ENCODE results near the gene PANX2.
"Not testable (repeated sequence)": the region's sequence is repeated elsewhere in the genome, so short reads cannot be mapped to it uniquely, and the experiment has no call there.

Gene PANX2

GRCh38 chr22:50136581-50137015 lies 33.9 kb upstream of the PANX2 start:
- Histone ChIP-seq H3K9ac (ENCODE audit: insufficient read length) (no peak overlapping the region), H3K9me3 (ENCODE audit: low read depth, low read length) (no peaks in the 10 kb centered on the region), H3K4me3 (no peak overlapping the region), H3K36me3 (ENCODE audit: insufficient read depth, low read length) (no peaks in the 10 kb centered on the region), H3K27ac (no peak overlapping the region)
- TF ChIP-seq EZH2 (IDR thresholded peaks at IDR 0.05): no peak
- no peak for TF ChIP-seq FOXP2 (optimal IDR thresholded peaks at IDR 0.05; ENCODE audit: control extremely low read depth, extremely low read length, insufficient read depth)
- TF ChIP-seq POLR2AphosphoS5 (IDR thresholded peaks at IDR 0.05; ENCODE audit: borderline replicate concordance, low read depth, low read length): no peak
- DNase-seq (ENCODE audit: low read depth, low spot score): peak; percentile 5

- not testable (repeated sequence) for H3K9me3 ChIP-seq (ENCODE audit: low read depth, low read length); H3K36me3 ChIP-seq (ENCODE audit: insufficient read depth, low read length); H3K9ac ChIP-seq (ENCODE audit: insufficient read length); H3K4me3 ChIP-seq; H3K27ac ChIP-seq; DNase-seq (ENCODE audit: low read depth, low spot score)
Observed at GRCh38 chr22:50137277-50137676, 33.3 kb upstream of the PANX2 start.

GRCh38 chr22:50138041-50138440 lies 32.5 kb upstream of the PANX2 start:
- H3K9me3 ChIP-seq (ENCODE audit: low read depth, low read length): no peaks in the 10 kb centered on the region
- no peak for DNase-seq (ENCODE audit: low read depth, low spot score)
- TF ChIP-seq POLR2AphosphoS5 (IDR thresholded peaks at IDR 0.05; ENCODE audit: borderline replicate concordance, low read depth, low read length) (no peak), FOXP2 (optimal IDR thresholded peaks at IDR 0.05; ENCODE audit: control extremely low read depth, extremely low read length, insufficient read depth) (no peak), EZH2 (IDR thresholded peaks at IDR 0.05) (no peak)
- H3K4me3 ChIP-seq: no peak overlapping the region
- no peak overlapping the region for H3K27ac ChIP-seq
- H3K36me3 ChIP-seq (ENCODE audit: insufficient read depth, low read length): no peaks in the 10 kb centered on the region
- no peak overlapping the region for H3K9ac ChIP-seq (ENCODE audit: insufficient read length)

- Histone ChIP-seq H3K9ac (ENCODE audit: insufficient read length) (no peak overlapping the region), H3K27ac (no peak overlapping the region), H3K36me3 (ENCODE audit: insufficient read depth, low read length) (no peaks in the 10 kb centered on the region), H3K9me3 (ENCODE audit: low read depth, low read length) (no peaks in the 10 kb centered on the region), H3K4me3 (no peak overlapping the region)
- DNase-seq (ENCODE audit: low read depth, low spot score): no peak
- TF ChIP-seq FOXP2 (optimal IDR thresholded peaks at IDR 0.05; ENCODE audit: control extremely low read depth, extremely low read length, insufficient read depth): no peak
- no peak for TF ChIP-seq POLR2AphosphoS5 (IDR thresholded peaks at IDR 0.05; ENCODE audit: borderline replicate concordance, low read depth, low read length)
- no peak for TF ChIP-seq EZH2 (IDR thresholded peaks at IDR 0.05)
Observed at GRCh38 chr22:50138988-50139387, 31.5 kb upstream of the PANX2 start.

- no peak overlapping the region for H3K27ac ChIP-seq
- no peak overlapping the region for H3K9ac ChIP-seq (ENCODE audit: insufficient read length)
- TF ChIP-seq POLR2AphosphoS5 (IDR thresholded peaks at IDR 0.05; ENCODE audit: borderline replicate concordance, low read depth, low read length) (no peak), FOXP2 (optimal IDR thresholded peaks at IDR 0.05; ENCODE audit: control extremely low read depth, extremely low read length, insufficient read depth) (no peak), EZH2 (IDR thresholded peaks at IDR 0.05) (no peak)
Observed at GRCh38 chr22:50139843-50140415, 30.6 kb upstream of the PANX2 start.

GRCh38 chr22:50140615-50141014 lies 29.9 kb upstream of the PANX2 start:
- TF ChIP-seq FOXP2 (optimal IDR thresholded peaks at IDR 0.05; ENCODE audit: control extremely low read depth, extremely low read length, insufficient read depth) (no peak), POLR2AphosphoS5 (IDR thresholded peaks at IDR 0.05; ENCODE audit: borderline replicate concordance, low read depth, low read length) (no peak), EZH2 (IDR thresholded peaks at IDR 0.05) (no peak)
- Histone ChIP-seq H3K27ac (no peak overlapping the region), H3K4me3 (no peak overlapping the region), H3K9me3 (ENCODE audit: low read depth, low read length) (no peaks in the 10 kb centered on the region), H3K36me3 (ENCODE audit: insufficient read depth, low read length) (no peaks in the 10 kb centered on the region), H3K9ac (ENCODE audit: insufficient read length) (no peak overlapping the region)
- no peak for DNase-seq (ENCODE audit: low read depth, low spot score)

More at GRCh38 chr22:50139843-50140415, 30.6 kb upstream of the PANX2 start:
- Histone ChIP-seq H3K4me3 (no peak overlapping the region), H3K36me3 (ENCODE audit: insufficient read depth, low read length) (no peaks in the 10 kb centered on the region), H3K9me3 (ENCODE audit: low read depth, low read length) (no peaks in the 10 kb centered on the region)
- DNase-seq (ENCODE audit: low read depth, low spot score): no peak

- H3K27ac ChIP-seq: no peak overlapping the region
- no peak overlapping the region for H3K9ac ChIP-seq (ENCODE audit: insufficient read length)
- H3K36me3 ChIP-seq (ENCODE audit: insufficient read depth, low read length): no peaks in the 10 kb centered on the region
- no peak for DNase-seq (ENCODE audit: low read depth, low spot score)
- no peak overlapping the region for H3K4me3 ChIP-seq
- TF ChIP-seq EZH2 (IDR thresholded peaks at IDR 0.05) (no peak), FOXP2 (optimal IDR thresholded peaks at IDR 0.05; ENCODE audit: control extremely low read depth, extremely low read length, insufficient read depth) (no peak), POLR2AphosphoS5 (IDR thresholded peaks at IDR 0.05; ENCODE audit: borderline replicate concordance, low read depth, low read length) (no peak)
- no peaks in the 10 kb centered on the region for H3K9me3 ChIP-seq (ENCODE audit: low read depth, low read length)
Observed at GRCh38 chr22:50141462-50141861, 29.1 kb upstream of the PANX2 start.

GRCh38 chr22:50141891-50142363 lies 28.6 kb upstream of the PANX2 start:
- no peaks in the 10 kb centered on the region for H3K9me3 ChIP-seq (ENCODE audit: low read depth, low read length)
- H3K36me3 ChIP-seq (ENCODE audit: insufficient read depth, low read length): no peaks in the 10 kb centered on the region
- no peak overlapping the region for H3K9ac ChIP-seq (ENCODE audit: insufficient read length)
- no peak overlapping the region for H3K27ac ChIP-seq
- DNase-seq (ENCODE audit: low read depth, low spot score): no peak
- H3K4me3 ChIP-seq: no peak overlapping the region
- TF ChIP-seq FOXP2 (optimal IDR thresholded peaks at IDR 0.05; ENCODE audit: control extremely low read depth, extremely low read length, insufficient read depth): no peak
- no peak for TF ChIP-seq EZH2 (IDR thresholded peaks at IDR 0.05)
- TF ChIP-seq POLR2AphosphoS5 (IDR thresholded peaks at IDR 0.05; ENCODE audit: borderline replicate concordance, low read depth, low read length): no peak

- Histone ChIP-seq H3K9me3 (ENCODE audit: low read depth, low read length) (no peaks in the 10 kb centered on the region), H3K9ac (ENCODE audit: insufficient read length) (no peak overlapping the region), H3K4me3 (no peak overlapping the region), H3K36me3 (ENCODE audit: insufficient read depth, low read length) (no peaks in the 10 kb centered on the region), H3K27ac (peak overlapping the region; percentile 31; the same call in 1 of the 2 replicates)
- DNase-seq (ENCODE audit: low read depth, low spot score): no peak
- TF ChIP-seq POLR2AphosphoS5 (IDR thresholded peaks at IDR 0.05; ENCODE audit: borderline replicate concordance, low read depth, low read length): no peak
- no peak for TF ChIP-seq EZH2 (IDR thresholded peaks at IDR 0.05)
- no peak for TF ChIP-seq FOXP2 (optimal IDR thresholded peaks at IDR 0.05; ENCODE audit: control extremely low read depth, extremely low read length, insufficient read depth)
Observed at GRCh38 chr22:50143096-50143495, 27.4 kb upstream of the PANX2 start.

All from SK-N-MC (cell line).